Subcutaneous abdominal adipose tissue (tissue), 5 donors: ENCODE data around the gene IFNGR1.

Experiments
- H3K27ac ChIP-seq: one replicate; pipeline ENCODE4 v1.7.0; 2013; ENCODE audit warnings: low read depth, mild to moderate bottlenecking, inconsistent platforms, low read length, moderate library complexity
- H3K27me3 ChIP-seq, 5 donors: one replicate each; pipeline ENCODE4 v1.7.0; 2013; ENCODE audit warnings: low read length in 5 of 5, inconsistent platforms in 1 of 5; ENCODE audit not compliant: control insufficient read depth in 5 of 5, insufficient read depth in 4 of 5
- H3K36me3 ChIP-seq, 5 donors: one replicate each; pipeline ENCODE4 v1.7.0; 2013; ENCODE audit warnings: low read length in 5 of 5; ENCODE audit not compliant: control insufficient read depth in 5 of 5, insufficient read depth in 5 of 5
- H3K4me1 ChIP-seq, 5 donors: one replicate each; pipeline ENCODE4 v1.7.0; 2013; ENCODE audit warnings: low read length in 5 of 5, mild to moderate bottlenecking in 3 of 5, moderate library complexity in 1 of 5; ENCODE audit not compliant: control insufficient read depth in 5 of 5, insufficient read depth in 5 of 5
- H3K4me3 ChIP-seq, 5 donors: one replicate each; pipeline ENCODE4 v1.7.0; 2013; ENCODE audit warnings: low read length in 5 of 5, low read depth in 1 of 5
- H3K9ac ChIP-seq, 5 donors: one replicate each; pipeline ENCODE4 v1.7.0; 2013; ENCODE audit warnings: low read length in 5 of 5, mild to moderate bottlenecking in 4 of 5, moderate library complexity in 3 of 5
- H3K9me3 ChIP-seq, 5 donors: one replicate each; pipeline ENCODE4 v1.7.0; 2013; ENCODE audit warnings: low read length in 5 of 5; ENCODE audit not compliant: control insufficient read depth in 5 of 5
- donor health status: healthy.
- donor health status: healthy.
- donor health status: healthy.
- donor health status: healthy.
- donor health status: healthy.

The IFNGR1 gene

DNA sequence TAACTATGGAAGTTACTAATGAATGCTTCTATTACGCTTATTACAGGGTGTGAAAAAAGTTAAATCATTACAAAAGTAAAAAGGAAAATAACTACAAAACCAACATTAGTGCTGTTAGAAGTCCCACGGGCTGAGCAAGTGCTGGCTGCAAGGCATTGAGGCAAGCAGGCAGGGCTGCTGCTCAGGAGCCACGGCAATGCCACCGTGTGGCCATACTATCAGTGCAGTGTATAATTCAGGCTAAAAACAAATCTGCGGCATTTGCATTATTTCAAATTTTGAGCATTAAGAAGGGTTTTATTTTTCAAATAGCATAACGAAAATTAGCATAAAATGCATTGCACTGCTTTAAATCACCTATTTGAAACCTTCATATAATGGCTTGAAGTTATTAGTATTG, 17.1 kb downstream of the IFNGR1 start:
- Histone ChIP-seq H3K9me3 (no peaks in the 10 kb centered on the region), H3K27ac (no peak overlapping the region), H3K36me3 (peaks cover 55 to 76% (median 70%) of the 10 kb centered on the region in 5 donors), H3K4me3 (no peak overlapping the region), H3K9ac (no peak overlapping the region), H3K27me3 (no peaks in the 10 kb centered on the region), H3K4me1 (peaks cover 0 to 12% (median 7%) of the 10 kb centered on the region in 5 donors)

DNA sequence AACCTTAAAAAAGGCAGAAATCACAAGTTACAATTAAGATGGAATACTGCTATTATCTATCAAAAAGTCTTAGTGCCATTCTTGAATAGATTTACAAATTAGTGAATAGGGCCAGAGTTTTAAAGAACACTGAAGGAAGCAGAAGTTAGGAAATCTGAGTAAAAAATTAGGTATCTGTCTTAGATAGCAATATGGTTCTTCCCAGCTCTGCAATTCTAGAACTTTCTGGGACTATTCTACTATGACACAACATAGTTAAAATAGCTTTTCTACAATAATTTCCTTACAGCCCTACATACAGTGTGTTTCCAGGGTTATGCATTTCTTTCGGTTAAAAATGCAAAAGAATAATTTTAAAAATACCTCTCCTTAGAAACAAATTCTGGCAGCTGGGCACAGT, 18.2 kb downstream of the IFNGR1 start:
- peaks cover 0 to 7% (median 0%) of the 10 kb centered on the region in 5 donors for H3K4me1 ChIP-seq
- H3K27me3 ChIP-seq: no peaks in the 10 kb centered on the region
- H3K36me3 ChIP-seq: peaks cover 55 to 75% (median 75%) of the 10 kb centered on the region in 5 donors
- no peak overlapping the region for H3K4me3 ChIP-seq
- H3K9me3 ChIP-seq: no peaks in the 10 kb centered on the region
- no peak overlapping the region for H3K9ac ChIP-seq
- peak overlapping the region; percentile 11 for H3K27ac ChIP-seq

DNA sequence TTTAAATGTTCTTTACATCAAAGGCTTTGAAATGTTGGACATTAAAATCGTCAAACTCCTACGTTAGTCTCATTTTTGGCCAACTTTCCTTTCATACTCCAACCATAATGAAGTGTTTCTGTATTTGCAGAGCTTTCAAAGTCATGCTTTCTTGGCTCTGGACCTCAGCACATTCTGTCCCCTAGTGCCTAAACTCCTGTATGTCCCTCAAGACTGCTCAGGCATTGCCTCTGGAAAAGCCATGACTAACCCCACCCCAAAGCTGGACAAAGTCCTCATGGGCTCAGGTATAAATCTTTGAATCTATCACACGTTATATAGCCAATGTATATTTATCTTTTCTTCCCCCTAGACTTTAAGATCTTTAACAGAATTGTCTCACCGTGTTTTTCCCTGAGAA, 18.9 kb downstream of the IFNGR1 start:
- Histone ChIP-seq H3K9me3 (no peaks in the 10 kb centered on the region), H3K4me3 (no peak overlapping the region), H3K27me3 (no peaks in the 10 kb centered on the region), H3K9ac (no peak overlapping the region), H3K36me3 (peaks cover 49 to 69% (median 68%) of the 10 kb centered on the region in 5 donors), H3K27ac (peak overlapping the region; percentile 4), H3K4me1 (peaks cover 0 to 7% (median 0%) of the 10 kb centered on the region in 5 donors)

DNA sequence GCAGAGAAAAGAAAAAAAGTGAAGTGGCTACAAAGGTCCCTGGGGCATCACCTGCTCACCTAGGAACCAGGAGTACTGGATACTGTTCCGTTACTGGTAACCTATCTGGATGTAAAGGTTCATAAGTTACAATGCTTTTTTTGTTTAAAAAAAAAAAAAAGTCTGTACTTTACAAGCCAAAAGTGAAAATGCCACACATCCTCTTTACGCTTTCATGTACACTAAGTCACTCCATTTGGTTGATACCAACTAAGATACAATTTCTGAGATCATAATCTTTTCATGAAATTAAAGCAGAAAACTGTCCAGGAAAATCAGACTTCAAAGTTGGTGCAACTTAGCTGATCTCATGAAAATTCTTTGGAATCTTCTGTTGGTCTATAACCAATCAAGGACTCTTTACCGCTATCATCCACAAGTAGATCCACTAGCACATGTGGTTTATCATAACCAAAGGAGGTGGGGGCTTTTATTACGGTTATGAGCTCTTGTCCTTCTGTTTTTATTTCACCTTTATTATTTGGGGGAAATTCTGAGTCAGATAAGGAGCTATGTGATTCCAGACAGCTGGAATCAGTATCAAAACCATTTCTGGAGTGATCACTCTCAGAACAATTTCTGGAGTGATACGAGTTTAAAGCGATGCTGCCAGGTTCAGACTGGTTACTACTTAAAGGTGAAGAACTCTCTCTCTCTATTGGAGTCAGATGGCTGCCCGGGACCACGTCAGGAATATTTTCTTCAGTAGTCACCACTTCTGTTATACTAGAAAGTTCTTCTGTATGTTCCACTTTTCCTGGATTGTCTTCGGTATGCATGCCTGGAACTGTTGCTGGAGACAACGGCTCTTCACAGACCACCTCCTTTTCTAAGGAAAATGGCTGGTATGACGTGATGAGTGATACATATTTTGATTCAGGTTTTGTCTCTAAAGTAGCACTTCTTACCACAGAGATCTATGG, 21.2 kb downstream of the IFNGR1 start:
- Histone ChIP-seq H3K9me3 (no peaks in the 10 kb centered on the region), H3K27me3 (no peaks in the 10 kb centered on the region), H3K27ac (peak overlapping the region; percentile 6), H3K4me3 (no peak overlapping the region), H3K36me3 (peaks cover 28 to 47% (median 44%) of the 10 kb centered on the region in 5 donors), H3K4me1 (peaks cover 0 to 7% (median 0%) of the 10 kb centered on the region in 5 donors), H3K9ac (no peak overlapping the region)

DNA sequence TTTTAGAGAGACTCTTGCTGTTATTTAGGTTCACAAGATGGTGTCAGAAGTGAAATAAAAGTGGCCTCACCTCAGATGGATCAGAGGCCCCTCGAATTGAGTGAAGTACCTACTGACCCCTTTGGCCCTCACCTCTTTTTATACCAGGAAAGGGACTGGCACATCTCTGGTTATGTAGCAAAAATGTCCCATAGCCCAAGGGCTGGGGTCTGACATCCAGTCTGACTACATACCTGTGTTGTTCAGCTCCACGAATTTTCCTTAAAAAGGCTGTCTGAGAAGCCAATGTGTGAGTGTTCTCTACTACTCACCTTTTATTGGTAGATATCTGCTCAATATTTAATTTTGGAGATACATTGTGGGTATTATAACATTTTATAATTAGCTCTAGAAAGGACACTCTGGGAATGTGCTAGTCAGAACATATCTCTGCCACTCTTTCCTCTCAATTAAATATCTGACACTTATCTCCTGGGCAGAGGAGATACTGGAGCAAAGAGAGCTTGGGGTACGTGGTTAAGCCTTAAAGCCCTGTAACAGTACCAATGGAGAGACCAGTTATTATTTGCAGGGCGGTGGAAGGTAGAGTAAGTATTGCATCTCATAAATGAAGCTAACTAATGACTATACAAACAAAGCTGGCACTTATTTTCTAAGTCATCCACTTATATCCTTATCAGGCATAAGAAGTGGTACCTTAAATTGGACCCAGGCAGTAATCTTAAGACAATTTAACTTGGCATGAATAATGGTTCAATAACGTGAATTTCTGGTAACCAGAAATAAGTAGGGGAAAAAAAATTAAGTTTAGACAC, 25.7 kb downstream of the IFNGR1 start:
- Histone ChIP-seq H3K36me3 (peaks cover 10 to 23% (median 14%) of the 10 kb centered on the region in 5 donors), H3K9ac (no peak overlapping the region), H3K27me3 (no peaks in the 10 kb centered on the region), H3K4me3 (no peak overlapping the region), H3K27ac (no peak overlapping the region), H3K4me1 (peaks cover 8 to 23% (median 19%) of the 10 kb centered on the region in 5 donors), H3K9me3 (peaks cover 0 to 7% (median 0%) of the 10 kb centered on the region in 5 donors)

DNA sequence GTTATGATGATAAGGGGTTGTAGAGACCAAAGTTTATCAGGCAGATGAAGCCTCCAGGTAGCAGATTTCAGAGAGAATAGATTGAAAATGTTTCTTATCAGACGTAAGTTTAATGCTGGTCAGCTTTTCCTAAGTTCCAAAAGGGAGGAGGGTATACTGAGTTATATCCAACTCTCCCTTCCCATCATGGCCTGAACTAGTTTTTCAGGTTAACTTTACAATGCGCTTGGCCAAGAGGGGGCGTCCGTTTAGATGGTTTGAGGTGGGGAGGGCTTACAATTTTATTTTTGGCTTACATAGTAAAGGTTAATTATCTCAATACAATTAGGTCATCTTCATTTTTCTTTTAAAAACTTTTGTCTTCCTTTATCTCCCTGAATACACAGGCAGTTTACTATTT, 26.4 kb downstream of the IFNGR1 start:
- Histone ChIP-seq H3K36me3 (peaks cover 3 to 17% (median 7%) of the 10 kb centered on the region in 5 donors), H3K9me3 (peaks cover 0 to 7% (median 0%) of the 10 kb centered on the region in 5 donors), H3K27me3 (no peaks in the 10 kb centered on the region), H3K9ac (no peak overlapping the region), H3K4me1 (peaks cover 8 to 23% (median 19%) of the 10 kb centered on the region in 5 donors), H3K4me3 (no peak overlapping the region), H3K27ac (no peak overlapping the region)

DNA sequence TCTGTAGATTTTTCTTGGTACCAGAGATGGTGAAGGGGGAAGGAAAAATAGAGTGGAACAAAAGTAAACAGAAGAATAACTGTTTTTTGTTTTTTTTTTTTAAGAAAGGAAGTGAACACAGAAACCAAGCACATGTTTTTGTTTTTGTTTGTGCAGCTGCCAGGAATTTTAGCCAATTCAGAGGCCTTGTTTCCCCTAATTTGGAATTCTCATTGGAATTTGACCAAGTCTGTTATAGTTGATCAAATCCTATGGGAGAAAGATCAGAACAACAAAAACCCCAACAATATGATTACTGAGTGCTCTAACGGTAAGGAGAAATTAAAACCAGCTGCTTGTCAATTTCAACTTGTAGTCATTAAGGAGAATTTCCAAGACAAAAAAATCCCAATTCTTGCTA, 27.5 kb downstream of the IFNGR1 start:
- H3K9me3 ChIP-seq: peaks cover 0 to 7% (median 3%) of the 10 kb centered on the region in 5 donors
- H3K27ac ChIP-seq: peak overlapping the region; percentile 45
- no peaks in the 10 kb centered on the region for H3K27me3 ChIP-seq

DNA sequence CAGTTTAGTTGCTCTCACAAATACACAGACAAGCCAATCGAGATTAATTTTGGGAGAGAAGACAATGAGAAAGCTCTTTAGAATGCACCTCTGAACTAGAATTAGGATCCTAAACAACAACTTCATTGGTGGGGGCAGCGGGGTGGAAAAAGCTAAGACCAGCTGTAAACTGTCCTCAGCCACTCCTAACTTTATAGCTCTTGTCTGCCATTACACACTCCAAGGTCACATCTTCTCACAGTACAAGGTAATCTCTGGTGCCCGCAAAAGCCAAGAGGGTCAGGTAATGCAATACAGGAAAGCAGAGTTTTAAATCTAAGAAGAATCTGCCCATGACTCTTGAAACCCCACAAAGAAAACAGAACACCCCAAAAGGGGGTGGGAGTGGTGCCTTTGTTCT, 27.9 kb downstream of the IFNGR1 start:
- Histone ChIP-seq H3K27ac (peak overlapping the region; percentile 45), H3K9me3 (peaks cover 0 to 7% (median 3%) of the 10 kb centered on the region in 5 donors), H3K9ac (no peak overlapping the region), H3K27me3 (no peaks in the 10 kb centered on the region), H3K4me1 (peaks cover 8 to 23% (median 19%) of the 10 kb centered on the region in 5 donors), H3K4me3 (no peak overlapping the region), H3K36me3 (peaks cover 0 to under 1% (median 0%) of the 10 kb centered on the region in 5 donors)

More for the DNA sequence above, 27.5 kb downstream of the IFNGR1 start:
- peaks cover 0 to 5% (median 0%) of the 10 kb centered on the region in 5 donors for H3K36me3 ChIP-seq
- H3K4me3 ChIP-seq: peak overlapping the region in 1 of 5 donors; percentile 22
- no peak overlapping the region for H3K9ac ChIP-seq
- H3K4me1 ChIP-seq: peaks cover 8 to 23% (median 19%) of the 10 kb centered on the region in 5 donors

DNA sequence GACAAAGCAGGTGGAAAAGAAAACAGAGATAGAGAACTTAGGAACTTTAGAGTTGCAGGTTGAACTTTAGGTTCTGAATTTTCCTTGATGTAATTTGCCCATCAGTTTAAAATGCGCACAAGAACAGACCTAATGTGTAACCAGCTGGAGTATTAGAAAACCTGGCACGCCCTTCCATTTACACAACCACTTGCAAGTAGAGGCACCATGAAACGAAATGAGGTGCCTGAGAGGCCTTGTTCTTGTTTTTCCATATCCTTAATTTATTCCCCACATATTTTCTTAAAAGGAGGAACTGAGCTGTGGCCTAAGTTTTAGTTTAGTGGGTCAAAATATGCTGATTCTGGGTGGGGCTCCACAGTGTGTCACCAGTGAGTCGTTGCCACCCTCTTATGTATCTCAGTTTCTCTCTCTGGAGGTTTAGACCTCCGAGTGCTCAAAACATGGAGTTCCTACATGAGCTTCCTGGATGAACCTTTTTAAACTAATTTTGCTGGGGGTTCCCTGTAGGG, 28.5 kb downstream of the IFNGR1 start:
- H3K9ac ChIP-seq: no peak overlapping the region
- H3K4me1 ChIP-seq: peaks cover 8 to 23% (median 19%) of the 10 kb centered on the region in 5 donors
- H3K4me3 ChIP-seq: no peak overlapping the region
- peaks cover 0 to 11% (median 3%) of the 10 kb centered on the region in 5 donors for H3K9me3 ChIP-seq
- no peaks in the 10 kb centered on the region for H3K36me3 ChIP-seq
- peak overlapping the region; percentile 45 for H3K27ac ChIP-seq
- no peaks in the 10 kb centered on the region for H3K27me3 ChIP-seq
